Mammary epithelial cell (primary cell): ENCODE results near the gene NFATC1.

Experiments
- CTCF ChIP-seq, 2 donors: IDR thresholded peaks in 1 of 2; conservative IDR thresholded peaks in 1 of 2; 2 replicates each; pipeline ENCODE4 v1.5.1; 2011 to 2012; ENCODE audit warnings: inconsistent platforms in 2 of 2, low read length in 2 of 2, mild to moderate bottlenecking in 2 of 2, control low read depth in 1 of 2, low read depth in 1 of 2; ENCODE audit not compliant: insufficient read depth in 1 of 2; ENCODE audit errors: extremely low read depth in 1 of 2
- EZH2 ChIP-seq: IDR thresholded peaks from 2 replicates; pipeline ENCODE4 v1.6.1; 2012; ENCODE audit warnings: low read length, inconsistent platforms, borderline replicate concordance

GRCh38 chr18:79360933-79361332 lies 34.8 kb upstream of the NFATC1 start:
- no peak for TF ChIP-seq CTCF (conservative IDR thresholded peaks at IDR 0.05 in 1 of 2, IDR thresholded peaks at IDR 0.05 in 1 of 2; ENCODE audit: extremely low read depth in 1 of 2, insufficient read depth in 1 of 2, low read depth in 1 of 2, low read length in 2 of 2)
- TF ChIP-seq EZH2: no peak
